HEK293T (cell line): ENCODE results near the gene EVA1A.

Experiments used
- CTCF ChIA-PET: fragments of 350-600 bp; formaldehyde crosslinking; extraction: SDS; loops from one replicate; lab custom pipeline; 2021; ENCODE audit warnings: antibody characterized with exemption, inconsistent platforms; lab: Yijun Ruan, JAX
- POLR2A ChIA-PET: fragments of 350-600 bp; formaldehyde crosslinking; extraction: SDS; loops from one replicate; lab custom pipeline; 2020; ENCODE audit warnings: antibody characterized with exemption, inconsistent platforms; lab: Yijun Ruan, JAX
- DNase-seq: peaks from one replicate; pipeline ENCODE4 v3.0.0; 2012; ENCODE audit warnings: mixed read lengths; ENCODE audit errors: extremely low spot score
- ARNT ChIP-seq: fragments of 450-650 bp; IDR thresholded peaks from 2 replicates; pipeline ENCODE4 v1.6.1; 2017; ENCODE audit warnings: mild to moderate bottlenecking
- BHLHE40 ChIP-seq: fragments of 450-650 bp; IDR thresholded peaks from 2 replicates; pipeline ENCODE4 v1.6.1; 2016; ENCODE audit warnings: mild to moderate bottlenecking, moderate library complexity, borderline replicate concordance
- CTBP1 ChIP-seq: fragments of 450-650 bp; IDR thresholded peaks from 2 replicates; pipeline ENCODE4 v1.6.1; 2016; ENCODE audit warnings: borderline replicate concordance
- ELF4 ChIP-seq: fragments of 450-650 bp; IDR thresholded peaks from 2 replicates; pipeline ENCODE4 v1.6.1; 2017; ENCODE audit warnings: antibody characterized with exemption
- FOXA1 ChIP-seq: fragments of 450-650 bp; IDR thresholded peaks from 2 replicates; pipeline ENCODE4 v1.6.1; 2016; ENCODE audit warnings: mild to moderate bottlenecking
- FOXK2 ChIP-seq: fragments of 450-650 bp; IDR thresholded peaks from 2 replicates; pipeline ENCODE4 v1.6.1; 2016; ENCODE audit warnings: mild to moderate bottlenecking
- FOXM1 ChIP-seq: fragments of 450-650 bp; IDR thresholded peaks from 2 replicates; pipeline ENCODE4 v1.6.1; 2017; ENCODE audit warnings: mild to moderate bottlenecking, borderline replicate concordance
- HDGF ChIP-seq: fragments of 450-650 bp; IDR thresholded peaks from 2 replicates; pipeline ENCODE4 v1.6.1; 2017; ENCODE audit warnings: antibody characterized with exemption, borderline replicate concordance
- L3MBTL2 ChIP-seq: fragments of 450-650 bp; conservative IDR thresholded peaks from 2 replicates; pipeline ENCODE4 v1.6.1; 2016; ENCODE audit warnings: mild to moderate bottlenecking
- LEF1 ChIP-seq: fragments of 450-650 bp; IDR thresholded peaks from 2 replicates; pipeline ENCODE4 v1.6.1; 2017; ENCODE audit warnings: mild to moderate bottlenecking, borderline replicate concordance
- NFRKB ChIP-seq: fragments of 450-650 bp; IDR thresholded peaks from 2 replicates; pipeline ENCODE4 v1.6.1; 2016; ENCODE audit warnings: mild to moderate bottlenecking, moderate library complexity
- PKNOX1 ChIP-seq: fragments of 450-650 bp; IDR thresholded peaks from 2 replicates; pipeline ENCODE4 v1.6.1; 2016
- SP1 ChIP-seq: fragments of 450-650 bp; IDR thresholded peaks from 2 replicates; pipeline ENCODE4 v1.6.1; 2017
- SUZ12 ChIP-seq: fragments of 450-650 bp; IDR thresholded peaks from 2 replicates; pipeline ENCODE4 v1.6.1; 2016; ENCODE audit warnings: mild to moderate bottlenecking
- TARDBP ChIP-seq: fragments of 450-650 bp; IDR thresholded peaks from 2 replicates; pipeline ENCODE4 v1.6.1; 2016
- ZNF384 ChIP-seq: fragments of 450-650 bp; IDR thresholded peaks from 2 replicates; pipeline ENCODE4 v1.6.1; 2016

EVA1A gene

GRCh38 chr2:75543446-75543845, 17.3 kb downstream of the EVA1A start:
- ChIA-PET POLR2A (no interaction called here), CTCF (interaction anchor here (0.6 kb wide), 1 partner anchor 17 kb away, joined by 5 read pairs; no protein-coding TSS in a partner anchor)
- TF ChIP-seq SP1 (no peak), NFRKB (no peak), FOXK2 (no peak), SUZ12 (no peak), FOXM1 (no peak), CTBP1 (no peak), FOXA1 (no peak), BHLHE40 (no peak)

GRCh38 chr2:75541430-75541829, 19.3 kb downstream of the EVA1A start:
- POLR2A ChIA-PET = no interaction called here
- CTCF ChIA-PET = no interaction called here
- no peak for DNase-seq
- TF ChIP-seq LEF1 (no peak), FOXK2 (no peak), ELF4 (no peak)

More at GRCh38 chr2:75543446-75543845, 17.3 kb downstream of the EVA1A start:
- DNase-seq = no peak

- POLR2A ChIA-PET = no interaction called here
- no peak for DNase-seq
- CTCF ChIA-PET = no interaction called here
- no peak for TF ChIP-seq LEF1
- no peak for TF ChIP-seq HDGF
- TF ChIP-seq BHLHE40 = no peak
- TF ChIP-seq SUZ12 = no peak
- TF ChIP-seq PKNOX1 = no peak
- no peak for TF ChIP-seq FOXM1
These were observed 19.7 kb downstream of the EVA1A start for GRCh38 chr2:75540994-75541393.

- CTCF ChIA-PET = no interaction called here
- POLR2A ChIA-PET = no interaction called here
- DNase-seq = no peak
- no peak for TF ChIP-seq NFRKB
- no peak for TF ChIP-seq TARDBP
- no peak for TF ChIP-seq CTBP1
- TF ChIP-seq HDGF = no peak
- no peak for TF ChIP-seq BHLHE40
- TF ChIP-seq FOXM1 = no peak
- TF ChIP-seq ZNF384 = no peak
- TF ChIP-seq FOXA1 = no peak
- TF ChIP-seq LEF1 = no peak
These were observed 20.6 kb downstream of the EVA1A start for GRCh38 chr2:75539955-75540716.

- DNase-seq = no peak
- CTCF ChIA-PET = interaction anchor here (0.7 kb wide), 1 partner anchor 89 kb away, joined by 3 read pairs; no protein-coding TSS in a partner anchor
- POLR2A ChIA-PET = no interaction called here
These were observed 21.9 kb downstream of the EVA1A start for GRCh38 chr2:75538521-75539490.

GRCh38 chr2:75537658-75538057, 23.1 kb downstream of the EVA1A start:
- ChIA-PET POLR2A (no interaction called here), CTCF (no interaction called here)
- TF ChIP-seq TARDBP (no peak), NFRKB (no peak), LEF1 (no peak), SP1 (no peak), SUZ12 (no peak), FOXM1 (no peak), L3MBTL2 (no peak), BHLHE40 (no peak)
- no peak for DNase-seq

More at GRCh38 chr2:75538521-75539490, 21.9 kb downstream of the EVA1A start:
- TF ChIP-seq SUZ12 (no peak), ARNT (no peak), FOXM1 (no peak), CTBP1 (no peak), PKNOX1 (no peak), NFRKB (no peak)

- POLR2A ChIA-PET = no interaction called here
- DNase-seq = no peak
- no peak for TF ChIP-seq LEF1
- TF ChIP-seq HDGF = no peak
- no peak for TF ChIP-seq ZNF384
- TF ChIP-seq FOXK2 = no peak
- no peak for TF ChIP-seq SP1
- no peak for TF ChIP-seq NFRKB
- no peak for TF ChIP-seq FOXM1
- TF ChIP-seq TARDBP = no peak
- TF ChIP-seq L3MBTL2 = no peak
- TF ChIP-seq SUZ12 = no peak
- TF ChIP-seq ELF4 = no peak
- no peak for TF ChIP-seq ARNT
- no peak for TF ChIP-seq PKNOX1
- no peak for TF ChIP-seq CTBP1
- CTCF ChIA-PET = no interaction called here
These were observed 27.6 kb downstream of the EVA1A start for GRCh38 chr2:75533135-75533534.
